GM12864 (cell line): ENCODE data around the gene ASCC1.

Experiments
- DNase-seq: peaks from one replicate; pipeline ENCODE4 v3.0.0-alpha.2; 2011; ENCODE audit warnings: low read depth
- H3K4me3 ChIP-seq: 2 replicates; pipeline ENCODE4 v1.5.1; 2011; ENCODE audit warnings: mild to moderate bottlenecking, low read depth, low read length, control low read depth
- TF ChIP-seq, protein P1 (sequence below): IDR thresholded peaks from 2 replicates; pipeline ENCODE4 v1.5.1; 2011; ENCODE audit warnings: low read depth, mild to moderate bottlenecking, moderate library complexity, low read length, control low read depth, inconsistent platforms; ENCODE audit errors: missing control alignments

ASCC1 gene

DNA sequence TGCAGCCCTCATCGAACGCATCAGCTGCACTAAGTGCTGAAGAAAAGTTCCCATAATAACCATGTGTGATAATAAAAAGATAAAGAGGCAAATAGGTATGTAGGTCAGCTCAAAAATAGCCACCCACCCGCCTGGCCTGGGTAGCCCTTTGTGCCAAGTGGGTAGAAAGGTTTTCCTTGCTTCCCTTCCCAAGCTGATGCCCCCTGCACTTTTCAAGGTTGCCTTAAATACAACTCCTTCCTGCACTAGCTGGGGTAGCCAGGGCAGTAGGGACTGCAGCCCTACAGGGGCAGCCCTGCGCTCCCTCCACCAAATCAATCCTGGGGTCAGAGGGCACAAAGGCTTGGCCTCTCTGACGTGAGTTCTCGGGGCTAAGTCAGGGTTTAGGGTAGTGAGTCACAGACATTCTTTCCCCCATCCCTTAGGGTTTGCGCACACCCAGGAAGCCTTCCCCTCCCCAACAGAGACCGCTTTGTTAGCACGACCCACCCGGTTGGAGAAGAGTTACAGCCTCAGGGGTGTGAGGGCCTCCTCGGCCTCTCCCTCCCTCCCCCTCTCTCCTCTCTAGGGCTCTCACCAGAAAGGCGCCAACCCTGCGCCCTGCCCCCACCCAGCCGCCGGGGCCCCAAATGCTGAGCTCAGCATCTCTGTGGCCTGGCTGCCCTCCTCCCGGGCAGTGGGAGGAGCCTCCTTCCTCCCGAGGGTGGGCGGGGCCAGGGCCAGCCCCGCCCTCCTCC is 44.3 kb upstream of the ASCC1 start:
- peak overlapping the region; percentile 57 for H3K4me3 ChIP-seq
- DNase-seq: no peak
- TF ChIP-seq, protein P1, sequence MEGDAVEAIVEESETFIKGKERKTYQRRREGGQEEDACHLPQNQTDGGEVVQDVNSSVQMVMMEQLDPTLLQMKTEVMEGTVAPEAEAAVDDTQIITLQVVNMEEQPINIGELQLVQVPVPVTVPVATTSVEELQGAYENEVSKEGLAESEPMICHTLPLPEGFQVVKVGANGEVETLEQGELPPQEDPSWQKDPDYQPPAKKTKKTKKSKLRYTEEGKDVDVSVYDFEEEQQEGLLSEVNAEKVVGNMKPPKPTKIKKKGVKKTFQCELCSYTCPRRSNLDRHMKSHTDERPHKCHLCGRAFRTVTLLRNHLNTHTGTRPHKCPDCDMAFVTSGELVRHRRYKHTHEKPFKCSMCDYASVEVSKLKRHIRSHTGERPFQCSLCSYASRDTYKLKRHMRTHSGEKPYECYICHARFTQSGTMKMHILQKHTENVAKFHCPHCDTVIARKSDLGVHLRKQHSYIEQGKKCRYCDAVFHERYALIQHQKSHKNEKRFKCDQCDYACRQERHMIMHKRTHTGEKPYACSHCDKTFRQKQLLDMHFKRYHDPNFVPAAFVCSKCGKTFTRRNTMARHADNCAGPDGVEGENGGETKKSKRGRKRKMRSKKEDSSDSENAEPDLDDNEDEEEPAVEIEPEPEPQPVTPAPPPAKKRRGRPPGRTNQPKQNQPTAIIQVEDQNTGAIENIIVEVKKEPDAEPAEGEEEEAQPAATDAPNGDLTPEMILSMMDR: no peak

DNA sequence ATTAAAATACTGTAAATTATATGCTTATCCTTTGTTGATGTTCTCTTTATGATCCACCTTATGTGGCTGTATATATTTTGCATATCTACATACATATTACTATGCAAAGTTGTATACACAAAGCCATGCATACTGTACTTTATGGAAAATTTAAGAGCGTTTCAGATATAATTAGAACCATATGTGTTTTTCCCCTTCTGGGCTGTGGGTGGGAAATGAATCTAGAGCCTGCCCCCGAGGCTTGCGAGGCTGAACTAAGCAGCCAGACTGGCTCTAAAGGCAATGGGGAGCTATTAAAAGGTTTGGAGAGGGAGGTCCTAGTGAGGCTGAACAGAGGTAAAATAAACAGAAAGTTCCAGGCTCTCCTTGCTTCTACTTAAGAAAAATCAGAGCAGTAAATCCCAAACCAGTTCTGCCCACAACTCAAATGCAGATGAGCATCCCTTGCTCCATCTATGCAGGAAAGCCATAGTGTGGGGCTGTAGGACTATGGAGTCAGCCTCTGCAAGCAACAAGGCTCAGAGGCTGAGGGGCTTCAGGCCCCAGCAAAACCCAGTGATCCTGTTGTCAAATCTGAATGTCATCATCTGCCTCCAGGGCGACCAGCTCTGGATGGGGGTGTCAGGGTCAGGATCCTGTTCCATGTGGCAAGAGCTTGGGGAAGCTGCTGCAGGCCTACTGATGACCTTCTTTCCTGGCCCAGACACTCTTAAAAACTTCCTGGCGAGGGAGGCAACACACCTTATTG is 43.6 kb upstream of the ASCC1 start:
- H3K4me3 ChIP-seq: peak overlapping the region; percentile 57
- DNase-seq: no peak
- TF ChIP-seq, protein P1: no peak

DNA sequence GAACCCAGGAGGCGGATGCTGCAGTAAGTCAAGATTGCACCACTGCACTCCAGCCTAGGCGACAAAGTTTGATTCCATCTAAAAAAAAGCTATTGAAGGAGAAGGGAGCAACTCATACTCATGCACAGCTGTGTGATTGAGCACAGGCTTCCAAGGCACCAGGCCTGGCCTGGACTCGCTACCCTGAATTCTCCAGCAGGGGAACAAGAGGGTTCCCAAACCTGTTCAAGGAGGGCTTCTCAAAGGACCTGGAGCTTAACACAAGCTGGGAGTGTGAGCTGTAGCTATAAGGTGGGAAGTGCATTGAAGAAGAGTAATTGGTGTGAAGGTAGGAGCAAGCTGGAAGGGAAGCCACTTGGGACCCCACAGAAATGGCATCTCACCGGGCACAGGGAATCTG is 42.5 kb upstream of the ASCC1 start:
- TF ChIP-seq, protein P1: no peak
- H3K4me3 ChIP-seq: no peak overlapping the region
- no peak for DNase-seq

DNA sequence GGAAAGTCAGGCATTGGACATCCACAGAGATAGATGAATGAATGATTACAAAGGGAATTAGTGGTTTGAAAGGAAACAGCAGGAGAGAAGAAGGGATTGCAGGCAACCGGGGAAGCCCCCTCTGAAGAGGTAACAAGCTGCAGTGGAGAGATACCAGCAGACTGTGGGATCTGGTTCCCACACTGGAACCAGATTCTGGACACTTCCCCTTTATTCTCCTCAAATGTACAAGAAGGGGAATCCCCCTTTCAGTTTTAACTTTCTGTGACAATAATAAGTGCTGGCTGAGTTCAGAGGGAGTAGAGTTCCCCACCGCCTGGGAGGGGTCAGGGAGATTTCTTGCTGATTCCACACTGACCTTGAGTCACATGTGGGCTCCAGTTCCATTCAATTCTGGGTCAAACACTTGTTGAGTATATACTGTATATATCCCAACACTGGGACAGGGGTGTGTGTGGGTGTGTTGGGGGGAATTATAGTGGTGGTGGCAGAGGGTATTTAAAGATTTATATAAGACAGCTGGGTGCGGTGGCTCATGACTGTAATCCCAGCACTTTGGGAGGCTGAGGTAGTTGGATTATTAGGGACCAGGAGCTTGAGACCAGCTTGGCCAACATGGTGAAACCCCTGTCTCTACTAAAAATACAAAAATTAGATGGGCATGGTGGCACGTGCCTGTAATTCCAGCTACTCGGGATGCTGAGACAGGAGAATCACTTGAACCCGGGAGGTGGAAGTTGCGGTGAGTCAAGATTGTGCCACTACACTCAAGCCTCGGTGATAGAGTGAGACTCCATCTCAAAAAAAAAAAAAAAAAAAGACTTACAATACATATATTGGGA is 41.2 kb upstream of the ASCC1 start:
- TF ChIP-seq, protein P1: no peak
- DNase-seq: no peak
- H3K4me3 ChIP-seq: no peak overlapping the region

DNA sequence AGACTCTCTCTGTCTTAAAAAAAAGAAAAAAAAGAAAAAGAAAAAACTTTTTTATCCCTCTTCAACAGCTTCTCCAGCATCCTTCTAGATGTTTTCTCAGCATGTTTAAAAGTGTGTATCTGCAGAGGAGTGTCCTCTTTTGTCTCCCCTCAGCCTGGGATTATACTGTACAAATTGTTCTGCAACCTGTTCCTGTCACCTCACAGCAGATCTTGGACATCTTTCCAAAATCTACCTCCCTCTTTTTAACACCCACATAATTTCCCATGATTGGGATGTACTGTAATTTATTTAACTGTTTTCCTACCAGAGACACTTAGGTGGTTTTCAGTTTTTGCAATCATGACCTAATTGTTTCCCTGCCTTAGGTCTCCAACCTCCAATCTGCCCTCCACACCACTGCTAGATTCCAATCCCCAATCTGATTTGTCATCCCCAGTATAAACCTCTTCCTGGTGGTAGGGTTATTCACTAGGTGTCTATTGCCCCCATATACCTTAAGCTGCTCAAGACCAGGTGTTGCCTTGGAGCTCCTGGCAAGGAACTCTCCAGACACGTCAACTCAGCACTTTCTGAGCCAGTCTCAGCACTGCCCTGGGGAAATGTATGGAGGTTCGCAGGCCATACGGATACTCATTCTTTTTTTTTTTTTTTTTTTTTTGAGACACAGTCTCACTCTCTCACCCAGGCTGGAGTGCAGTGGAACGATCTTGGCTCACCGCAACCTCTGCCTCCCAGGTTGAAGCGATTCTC is 40.1 kb upstream of the ASCC1 start:
- H3K4me3 ChIP-seq: no peak overlapping the region
- no peak for DNase-seq
- TF ChIP-seq, protein P1: no peak

DNA sequence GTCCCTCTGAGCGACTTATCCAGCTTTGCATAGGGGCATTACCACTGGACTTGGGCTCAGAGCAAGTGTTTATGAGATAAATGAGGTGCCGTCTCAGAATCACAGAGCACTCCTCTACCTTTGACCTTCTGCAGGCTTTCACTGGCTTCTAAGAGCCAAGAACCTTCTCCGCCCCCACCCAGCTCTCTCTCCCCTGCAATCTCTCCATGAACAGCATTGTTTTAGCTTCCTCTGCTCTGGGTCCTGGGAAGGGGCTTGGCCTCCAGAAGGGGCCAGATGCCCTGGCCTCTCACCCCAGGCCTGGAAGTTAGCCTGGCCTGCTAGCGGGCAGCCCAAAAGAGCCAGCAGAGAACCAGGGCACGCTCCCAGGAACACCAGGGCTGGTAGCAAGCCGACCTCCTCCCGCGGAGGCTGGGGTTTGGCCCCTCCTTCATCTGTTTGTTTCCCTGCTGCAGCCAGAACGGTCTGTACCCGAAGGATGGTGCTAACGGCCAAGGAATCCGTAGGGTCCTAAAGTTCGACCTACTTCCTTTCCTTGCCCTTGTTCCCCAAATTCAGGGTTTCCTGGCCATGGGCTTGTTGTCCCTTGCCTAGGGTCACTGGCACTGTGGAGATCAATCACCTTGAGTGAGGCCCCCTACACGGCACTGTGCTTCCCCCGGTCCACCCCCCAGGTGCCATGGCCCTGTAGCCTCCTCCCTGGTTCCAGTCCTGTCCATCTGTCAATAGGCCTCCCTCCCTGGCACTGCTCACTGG is 38.9 kb upstream of the ASCC1 start:
- TF ChIP-seq, protein P1: no peak
- no peak overlapping the region for H3K4me3 ChIP-seq
- no peak for DNase-seq
